Inflammatory macrophage treated with lipopolysaccharide for 4 hours (primary cell): ENCODE results near the gene MCEMP1.

Experiments used
- DNase-seq: peaks from one replicate; pipeline ENCODE4 v3.0.0-alpha.2; 2020

Gene MCEMP1

GRCh38 chr19:7643629-7644549, 33.0 kb upstream of the MCEMP1 start:
- peak; percentile 34 for DNase-seq

GRCh38 chr19:7644550-7644877, 32.4 kb upstream of the MCEMP1 start:
- no peak for DNase-seq

DNA sequence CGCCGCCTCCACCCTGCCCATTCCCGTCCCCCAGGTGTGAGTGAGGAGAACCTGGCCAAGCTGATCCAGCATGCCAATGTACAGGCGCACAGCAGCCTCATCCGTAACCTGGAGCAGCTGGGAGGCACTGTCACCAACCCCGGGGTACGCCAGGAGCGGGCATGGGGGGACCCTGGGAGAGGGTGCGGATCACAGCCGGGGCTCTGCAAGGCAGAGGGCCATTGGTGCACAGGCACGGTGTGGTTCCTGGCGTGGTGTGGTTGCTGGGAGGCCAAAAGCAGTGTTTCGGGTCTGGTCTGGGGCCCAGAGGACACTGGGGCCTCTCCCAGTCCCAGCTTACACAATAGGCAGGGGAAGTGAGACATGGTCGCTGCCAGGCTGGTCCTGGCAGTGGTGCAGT, 31.7 kb upstream of the MCEMP1 start:
- DNase-seq, result peak; percentile 77

DNA sequence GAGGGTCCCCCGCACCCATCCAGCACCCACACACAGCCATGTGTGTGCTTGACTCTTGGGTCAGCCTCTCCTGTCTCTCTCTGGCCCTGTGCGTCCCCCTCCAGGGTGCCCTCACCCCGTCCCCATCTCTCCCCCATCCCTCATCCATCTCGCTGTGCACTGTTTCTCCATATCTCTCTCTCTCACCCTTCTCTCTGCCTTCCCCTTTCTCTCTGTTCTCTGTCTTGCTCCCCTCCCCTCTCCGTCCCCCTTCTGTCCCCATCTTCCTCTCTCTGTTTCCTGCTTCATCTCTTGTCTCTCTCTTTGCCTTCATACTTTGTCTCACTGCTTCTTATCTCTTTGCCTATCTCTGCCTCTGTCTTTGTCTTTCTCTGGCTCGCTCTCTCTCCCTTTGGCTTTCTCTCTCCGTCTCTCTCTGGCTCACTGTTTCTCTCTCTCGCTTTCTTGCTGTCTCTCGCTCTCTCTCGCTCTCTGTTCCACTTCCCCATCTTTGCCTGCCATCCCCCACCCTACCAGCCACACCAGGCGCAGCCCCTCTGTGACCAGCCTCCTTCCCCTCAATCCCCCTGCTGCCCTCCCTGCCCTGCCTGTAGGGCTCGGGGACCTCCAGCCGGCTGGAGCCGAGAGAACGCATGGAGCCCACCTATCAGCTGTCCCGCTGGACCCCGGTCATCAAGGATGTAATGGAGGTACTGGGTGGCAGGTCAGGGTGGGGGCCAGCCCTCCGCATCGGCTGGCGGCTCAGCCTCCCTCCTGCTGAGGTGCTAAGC, 31.0 kb upstream of the MCEMP1 start:
- no peak for DNase-seq

DNA sequence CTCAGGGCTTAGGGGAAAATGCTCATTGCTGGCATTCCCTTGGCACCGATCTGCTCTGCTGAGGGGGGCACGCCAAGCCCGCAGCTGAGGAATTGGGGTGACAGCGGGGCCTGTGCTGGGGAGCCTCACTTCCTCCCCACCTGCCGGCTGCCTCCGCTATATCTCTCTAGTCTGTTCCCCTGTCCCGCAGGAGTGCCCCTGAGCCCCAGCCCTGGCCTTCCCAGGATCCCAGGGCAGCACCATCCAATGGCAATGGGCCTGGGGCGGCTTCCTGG, 30.5 kb upstream of the MCEMP1 start:
- no peak for DNase-seq

- DNase-seq, result no peak
Observed at GRCh38 chr19:7647156-7647555, 29.7 kb upstream of the MCEMP1 start.

DNA sequence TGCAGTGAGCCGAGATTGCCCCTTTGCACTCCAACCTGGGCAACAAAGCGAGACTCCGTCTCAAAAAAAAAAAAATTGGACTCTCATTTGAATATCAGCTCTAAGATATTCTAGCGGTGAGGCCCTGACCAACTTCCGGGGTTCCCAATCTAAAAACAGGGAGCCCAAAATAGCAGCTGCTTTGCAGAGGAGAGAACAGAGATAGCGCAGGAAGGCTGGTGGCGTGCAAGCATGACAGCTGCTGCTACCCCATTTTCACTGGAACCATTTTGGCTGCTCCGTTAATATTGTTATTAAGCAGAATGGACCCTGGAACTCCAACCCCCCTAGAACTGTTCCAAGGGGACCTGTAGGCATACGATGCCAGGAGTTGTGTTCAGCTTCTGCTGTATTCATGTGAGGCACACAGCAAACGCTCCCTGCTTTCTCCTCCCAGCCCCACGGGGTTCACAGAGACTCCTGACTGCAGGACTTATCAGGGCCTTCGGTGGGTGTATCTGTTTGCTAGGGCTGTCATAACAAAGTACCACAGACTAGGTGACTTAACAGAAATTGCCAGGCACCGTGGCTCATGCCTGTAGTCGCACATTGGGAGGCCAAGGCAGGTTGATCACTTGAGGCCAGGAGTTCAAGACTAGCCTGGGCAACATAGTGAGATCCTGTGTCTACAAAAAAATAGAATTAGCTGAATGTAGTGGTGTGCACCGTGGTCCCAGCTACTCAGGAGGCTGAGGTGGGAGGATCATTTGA, 28.4 kb upstream of the MCEMP1 start:
- no peak for DNase-seq

DNA sequence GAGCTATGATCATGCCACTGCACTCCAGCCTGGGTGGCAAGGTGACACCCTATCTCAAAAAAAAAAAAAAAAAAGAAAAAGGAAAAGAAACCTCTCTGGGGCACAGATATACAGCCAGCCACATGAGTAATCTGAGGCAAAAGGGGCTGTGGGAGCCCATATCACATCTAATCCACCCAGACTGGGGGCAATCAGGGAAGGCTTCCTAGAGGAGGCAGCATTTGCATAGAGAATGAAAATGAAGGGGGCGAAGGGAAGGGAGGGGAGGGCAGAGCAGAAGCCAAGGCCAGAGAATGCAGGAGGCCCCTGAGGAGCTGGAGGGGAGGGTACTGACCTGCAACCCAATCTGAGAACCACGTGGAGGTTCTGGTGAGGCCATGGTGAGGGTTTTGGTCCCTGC, 26.7 kb upstream of the MCEMP1 start:
- no peak for DNase-seq

- DNase-seq, result peak; percentile 97
Observed at GRCh38 chr19:7652061-7652641, 24.7 kb upstream of the MCEMP1 start.

- no peak for DNase-seq
Observed at GRCh38 chr19:7654401-7654800, 22.5 kb upstream of the MCEMP1 start.

DNA sequence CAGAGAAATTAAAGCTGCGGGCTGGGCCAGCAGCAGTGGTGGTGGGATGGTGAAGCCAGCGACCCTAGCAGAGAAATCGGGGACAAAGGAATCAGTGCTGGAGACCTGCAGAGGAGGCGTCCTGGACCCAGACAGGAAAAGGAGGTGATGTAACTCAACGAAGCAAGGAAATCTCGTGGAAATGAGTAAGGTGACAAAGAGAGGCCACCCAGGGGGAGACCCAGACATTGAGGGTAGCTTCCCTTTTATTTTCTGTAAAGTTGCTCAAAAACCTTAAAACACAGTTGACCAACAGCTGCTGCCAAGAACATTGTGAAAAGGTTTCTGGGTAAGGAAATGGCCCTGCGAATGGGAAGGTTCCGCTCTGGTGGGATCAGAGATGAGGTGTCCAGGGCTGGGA, 21.3 kb upstream of the MCEMP1 start:
- peak; percentile 98 for DNase-seq

GRCh38 chr19:7657131-7657751, 19.6 kb upstream of the MCEMP1 start:
- peak; percentile 98 for DNase-seq

- peak; percentile 92 for DNase-seq
Observed at GRCh38 chr19:7658219-7658686, 18.6 kb upstream of the MCEMP1 start.

GRCh38 chr19:7661744-7662538, 14.9 kb upstream of the MCEMP1 start:
- DNase-seq, result peak; percentile 34

DNA sequence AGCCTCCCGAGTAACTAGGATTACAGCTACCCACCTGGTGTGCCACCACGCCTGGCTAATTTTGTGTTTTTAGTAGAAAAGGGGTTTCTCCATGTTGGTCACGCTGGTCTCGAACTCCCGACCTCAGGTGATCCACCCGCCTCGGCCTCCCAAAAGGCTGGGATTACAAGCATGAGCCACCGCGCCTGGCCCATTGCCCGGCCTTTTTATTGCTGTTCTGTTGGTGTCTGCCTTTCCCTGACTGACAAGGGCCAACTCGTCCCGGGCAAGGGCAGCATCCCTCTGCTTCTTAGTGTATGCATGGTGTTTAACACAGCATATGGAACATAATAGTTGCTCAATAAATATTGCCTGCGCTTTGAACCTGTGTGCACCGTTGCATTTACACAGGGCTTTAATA, 14.2 kb upstream of the MCEMP1 start:
- no peak for DNase-seq

DNA sequence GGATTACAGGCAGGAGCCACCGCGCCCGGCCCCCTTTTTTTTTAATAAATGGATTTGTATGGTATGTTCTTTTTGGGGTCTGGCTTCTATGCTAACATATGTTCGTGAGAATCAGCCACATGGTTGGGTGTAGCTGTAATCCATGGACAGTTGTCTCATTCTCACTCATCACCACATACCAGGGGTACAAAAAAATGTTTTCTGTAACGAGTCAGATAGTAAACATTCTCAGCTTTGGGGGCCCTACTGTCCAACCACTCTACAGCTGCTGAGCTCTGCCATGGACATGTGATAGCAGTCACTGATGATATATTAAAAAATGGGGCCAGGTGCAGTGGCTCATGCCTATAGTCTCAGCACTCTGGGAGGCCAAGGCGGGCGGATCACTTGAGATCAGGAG, 13.2 kb upstream of the MCEMP1 start:
- DNase-seq, result no peak

DNA sequence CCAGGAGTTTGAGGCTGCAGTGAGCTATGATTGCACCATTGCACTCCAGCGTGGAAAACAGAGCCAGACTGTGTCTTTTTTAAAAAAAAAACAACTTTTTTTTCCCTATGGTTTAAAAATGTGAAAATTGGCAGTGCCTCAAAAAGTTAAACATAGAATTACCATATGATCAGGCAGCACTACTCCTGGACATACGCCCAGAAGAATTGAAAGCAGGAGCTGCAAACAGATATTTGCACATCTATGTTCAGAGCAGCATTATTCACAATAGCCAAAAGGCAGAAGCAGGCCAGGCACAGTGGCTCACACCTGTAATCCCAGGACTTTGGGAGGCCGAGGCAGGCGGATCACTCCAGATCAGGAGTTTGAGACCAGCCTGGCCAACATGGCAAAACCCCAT, 11.8 kb upstream of the MCEMP1 start:
- no peak for DNase-seq

DNA sequence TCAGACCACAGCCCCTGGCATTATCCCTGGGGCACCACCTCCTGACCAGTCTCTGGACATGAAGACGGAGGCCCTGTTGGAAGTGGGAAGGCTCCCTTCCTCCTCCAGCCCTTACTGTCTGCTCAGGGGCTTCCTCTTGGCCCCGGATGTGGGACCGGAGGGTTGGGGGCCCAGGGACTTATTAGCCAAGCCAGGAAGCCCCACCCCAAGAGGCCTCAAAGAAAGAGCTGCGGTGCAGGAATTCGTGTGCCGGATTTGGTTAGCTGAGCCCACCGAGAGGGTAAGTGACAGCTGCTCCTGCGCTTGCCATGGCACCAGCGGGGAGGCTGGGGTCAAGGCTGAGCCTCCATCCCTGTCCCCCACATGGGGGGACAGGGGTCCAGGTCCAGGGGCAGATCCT, 8.0 kb upstream of the MCEMP1 start, which contains the start of gene RETN:
RETN (plus strand) TSS at position 208 of the 400 bp plus-strand sequence. CDS start 278 bp downstream, outside the sequence.
- no peak for DNase-seq

GRCh38 chr19:7669641-7670040, 7.2 kb upstream of the MCEMP1 start:
- DNase-seq, result no peak

GRCh38 chr19:7670150-7670783, 6.6 kb upstream of the MCEMP1 start:
- peak; percentile 53 for DNase-seq

GRCh38 chr19:7670790-7671189, 6.1 kb upstream of the MCEMP1 start:
- DNase-seq, result no peak
